ENCODE measurements around the gene PPP1R26.
A peak's percentile ranks its signal among the peaks of the same experiment; 100 is the strongest.
"Not testable (repeated sequence)": the region's sequence is repeated elsewhere in the genome, so short reads cannot be mapped to it uniquely, and the experiment has no call there.

The PPP1R26 gene

DNA sequence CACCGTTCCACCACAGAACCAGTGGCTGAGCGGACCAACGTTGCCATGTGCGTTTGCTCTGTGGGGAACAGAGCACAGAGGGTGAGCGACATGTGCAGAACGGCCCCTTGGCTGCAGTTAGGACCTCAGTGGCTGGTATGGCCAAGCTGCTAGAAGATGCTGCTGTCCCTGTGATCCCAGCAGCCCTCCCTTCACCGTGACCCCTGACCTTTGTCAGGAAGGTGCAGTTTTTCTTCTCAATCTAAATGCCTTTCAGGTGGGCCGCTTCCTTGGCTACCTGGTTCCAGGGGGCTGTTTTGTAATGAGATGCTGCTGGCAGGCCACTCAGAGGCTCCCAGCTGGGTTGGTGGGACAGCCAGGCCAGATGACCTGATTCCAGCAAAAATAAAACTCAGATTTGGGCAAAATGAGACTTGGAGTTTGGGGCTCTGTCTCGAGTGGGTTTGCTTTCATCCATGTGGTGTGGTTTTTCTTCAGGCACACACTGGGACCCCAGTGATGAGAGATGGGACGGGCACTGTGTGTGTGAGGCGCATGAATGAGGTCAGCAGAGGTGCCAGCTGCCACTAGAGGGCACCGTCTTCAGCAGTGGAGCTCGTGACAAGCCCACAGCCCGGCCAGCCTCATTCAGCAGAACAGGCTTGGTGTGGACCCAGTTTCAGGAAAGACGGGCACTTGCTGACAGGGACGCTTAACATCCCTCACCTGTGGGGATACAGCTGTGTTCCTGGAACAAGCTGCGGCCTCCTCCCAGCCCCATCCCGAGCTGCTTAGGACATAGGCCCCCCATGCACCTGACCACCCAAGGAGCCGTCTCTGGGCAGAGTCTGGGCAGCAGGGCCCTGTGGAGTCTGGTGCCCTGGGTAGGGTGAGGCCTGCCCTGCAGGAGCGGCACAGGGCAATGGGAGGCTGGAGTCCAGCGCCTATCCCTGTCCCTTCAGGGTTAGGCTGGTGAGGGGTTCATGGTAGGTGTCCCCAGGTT is 25.0 kb downstream of the PPP1R26 start:
- DNase-seq (ENCODE audit: low read depth), result peak; percentile 39

DNA sequence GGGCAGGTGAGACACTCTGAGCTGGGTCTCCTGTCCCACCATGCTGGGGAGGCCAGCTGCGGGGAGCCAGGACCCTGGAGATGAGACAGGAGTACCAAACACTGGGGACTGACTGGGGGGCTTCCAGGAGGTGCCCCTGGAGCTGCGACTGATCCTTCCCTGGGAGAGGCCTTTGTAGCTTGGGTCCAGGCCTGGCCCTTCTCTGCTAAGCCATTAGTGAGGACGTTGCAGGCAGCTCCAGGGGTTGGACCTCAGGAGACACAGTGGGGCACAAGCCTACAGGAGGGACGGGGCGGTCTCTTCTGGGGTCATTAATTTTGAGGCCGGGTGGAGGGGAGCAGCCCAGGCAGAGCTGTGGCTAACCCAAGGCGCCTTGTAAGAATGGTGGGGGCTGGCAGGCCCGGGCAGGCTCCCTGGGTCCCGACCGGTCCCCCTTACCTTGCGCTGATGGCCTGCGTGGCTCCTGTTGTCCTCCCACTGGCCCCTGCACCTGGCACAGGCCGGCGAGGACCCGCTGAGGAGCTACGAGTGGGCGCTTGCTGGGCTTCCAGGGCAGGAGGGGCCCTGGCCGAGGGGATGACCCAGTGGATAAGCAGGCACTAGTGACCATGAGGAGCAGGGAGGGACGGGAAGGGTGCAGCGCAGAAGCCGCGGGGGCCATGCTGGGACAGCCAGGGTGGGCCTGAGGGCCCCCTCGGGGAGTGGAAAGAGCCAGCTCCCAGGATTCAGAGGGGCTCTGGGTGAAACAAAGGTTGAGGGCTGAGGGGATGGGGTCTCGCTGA is 26.0 kb downstream of the PPP1R26 start:
- no peak for DNase-seq (ENCODE audit: low read depth)

DNA sequence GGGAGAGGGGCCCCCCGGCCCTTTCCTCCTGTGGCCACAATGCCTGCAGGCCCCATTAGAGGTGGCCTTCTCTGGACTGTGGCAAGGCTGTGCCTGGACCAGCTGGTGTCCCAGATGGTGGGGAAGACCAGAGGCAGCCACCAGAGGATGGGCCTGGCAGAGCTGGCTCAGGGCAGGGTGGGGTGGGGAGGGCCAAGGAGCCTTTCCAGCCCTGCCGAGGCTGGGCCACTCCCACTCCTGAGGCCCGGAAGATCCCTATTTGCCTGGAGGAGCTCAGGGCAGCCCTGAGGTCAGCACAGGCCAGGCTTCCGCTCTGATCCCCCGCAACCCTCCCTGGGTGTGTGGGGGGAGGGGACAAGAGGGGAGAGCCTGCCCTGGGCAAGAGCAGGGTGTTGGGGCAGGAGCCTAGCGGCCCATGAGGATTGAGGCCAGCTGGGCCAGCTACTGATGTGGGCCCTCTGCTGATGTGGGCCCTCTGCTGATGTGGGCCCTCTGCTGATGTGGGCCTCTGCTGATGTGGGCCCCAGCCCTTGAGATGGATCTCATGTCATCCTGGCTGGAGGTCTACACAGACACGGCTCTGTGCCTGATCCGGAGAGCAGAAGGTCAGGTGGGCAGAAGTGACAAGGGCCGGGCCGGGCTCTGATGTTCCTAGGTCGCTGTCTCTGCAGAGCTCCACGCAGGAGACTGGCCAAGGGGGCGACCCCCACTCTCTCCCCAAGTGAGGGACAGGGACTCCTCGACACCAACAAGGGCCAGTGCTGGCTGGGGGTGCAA is 26.9 kb downstream of the PPP1R26 start:
- no peak for DNase-seq (ENCODE audit: low read depth)

DNA sequence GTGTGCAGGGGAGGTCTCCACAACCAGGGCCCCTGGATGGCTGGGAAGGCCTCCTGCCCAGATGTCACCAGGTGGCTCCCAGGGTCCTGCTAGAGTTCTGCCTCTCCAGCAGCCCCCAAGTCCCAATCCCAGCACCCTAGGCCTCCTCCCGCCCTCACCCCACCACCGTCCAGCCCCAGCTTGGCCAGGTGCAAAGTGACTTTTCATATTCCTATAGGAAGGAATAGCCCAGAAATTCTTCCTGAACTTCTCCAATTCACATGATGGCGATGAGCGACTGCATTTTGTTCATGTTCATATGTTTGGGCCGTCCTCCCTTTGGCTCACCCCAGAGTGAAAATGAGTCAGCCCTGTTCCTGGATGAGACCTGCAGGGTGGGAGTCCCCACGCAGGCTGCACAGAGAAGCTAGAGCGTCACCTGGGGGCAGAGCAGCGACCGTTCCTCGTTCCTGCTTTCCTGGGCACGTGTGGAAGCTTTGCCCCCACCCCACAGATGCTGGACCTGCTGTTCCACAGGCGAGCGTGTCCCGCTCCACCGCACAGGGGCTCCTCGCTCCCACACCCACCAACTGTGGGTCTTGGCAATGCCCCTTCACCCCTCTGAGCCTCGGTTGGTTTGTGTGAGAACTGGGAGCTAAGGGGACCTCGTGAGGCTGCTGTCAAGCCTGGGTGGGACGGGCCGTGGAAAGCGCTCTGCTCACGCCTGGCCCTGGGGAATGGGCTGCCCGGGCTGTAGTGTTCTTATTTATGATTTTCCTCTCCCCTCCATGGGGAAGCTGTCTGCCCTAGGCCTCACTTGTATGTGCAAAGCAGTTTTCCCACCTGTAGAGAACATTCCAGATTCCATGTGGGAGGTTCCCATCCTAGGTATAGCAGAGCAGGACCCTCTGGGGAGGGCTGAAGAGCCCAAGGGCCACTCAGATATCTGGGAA is 27.8 kb downstream of the PPP1R26 start:
- DNase-seq (ENCODE audit: low read depth), result no peak

DNA sequence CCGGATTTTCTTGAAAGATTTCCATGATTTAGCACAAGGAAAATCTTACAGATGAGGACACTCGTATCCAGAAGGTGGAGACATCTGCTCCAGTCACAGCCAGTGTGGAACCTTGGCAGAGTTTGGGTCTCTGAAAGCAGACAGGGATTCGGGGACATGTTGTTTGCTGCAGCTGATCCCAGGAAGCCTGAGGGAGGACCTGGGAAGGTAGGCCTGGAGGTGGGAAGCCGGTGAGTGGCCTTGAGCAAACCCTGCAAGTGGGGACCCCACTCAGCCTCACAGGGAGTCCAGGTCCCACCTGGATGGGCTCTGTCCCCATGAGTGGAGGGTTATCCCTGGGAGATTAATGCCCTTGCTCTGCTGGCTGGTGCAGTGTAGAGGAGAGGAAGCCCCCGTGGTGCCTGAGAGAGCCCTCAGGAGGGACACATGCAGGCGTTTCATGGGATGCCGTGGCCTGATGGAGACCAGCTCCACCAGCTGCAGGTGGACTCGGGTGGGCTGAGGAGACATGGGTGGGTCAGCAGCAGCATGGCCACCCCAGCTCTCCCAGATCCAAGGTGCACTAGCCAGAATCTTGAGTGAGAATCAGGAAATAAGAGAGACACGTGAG is 28.7 kb downstream of the PPP1R26 start:
- no peak for DNase-seq (ENCODE audit: low read depth)

DNA sequence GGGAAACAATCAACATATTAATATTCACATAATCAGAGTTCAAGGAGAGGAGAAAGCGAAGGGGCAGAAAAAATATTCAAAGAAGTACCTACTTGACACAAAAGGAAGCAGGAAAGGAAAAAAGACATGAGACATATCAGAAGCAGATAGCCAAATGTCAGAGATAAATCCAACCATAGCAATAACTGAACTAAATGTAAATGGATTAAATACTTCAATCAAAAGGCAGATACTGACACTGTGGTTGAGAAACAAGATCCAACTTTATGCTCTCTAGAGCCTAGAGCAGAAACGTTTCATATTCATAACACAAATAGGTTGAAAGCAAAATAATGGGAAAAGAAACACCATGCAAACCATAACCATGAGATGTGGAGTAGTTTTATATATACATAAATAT is 29.9 kb downstream of the PPP1R26 start:
- no peak for DNase-seq (ENCODE audit: low read depth)

DNA sequence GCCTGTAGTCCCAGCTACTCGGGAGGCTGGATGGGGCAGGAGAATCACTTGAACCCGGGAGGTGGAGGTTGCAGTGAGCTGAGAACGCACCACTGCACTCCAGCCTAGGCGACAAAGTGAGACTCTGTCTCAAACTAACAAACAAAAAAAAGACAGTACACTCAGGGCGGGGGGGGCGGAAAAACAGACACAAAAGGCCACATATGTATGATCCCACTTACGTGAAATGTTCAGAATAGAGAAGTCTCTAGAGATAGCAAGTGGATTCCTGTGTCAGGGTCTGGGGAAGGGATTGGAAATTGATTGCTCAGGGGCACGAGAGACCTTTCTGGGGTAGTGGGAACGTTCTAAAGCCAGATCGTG is 32.6 kb downstream of the PPP1R26 start:
- DNase-seq (ENCODE audit: low read depth), result no peak

DNA sequence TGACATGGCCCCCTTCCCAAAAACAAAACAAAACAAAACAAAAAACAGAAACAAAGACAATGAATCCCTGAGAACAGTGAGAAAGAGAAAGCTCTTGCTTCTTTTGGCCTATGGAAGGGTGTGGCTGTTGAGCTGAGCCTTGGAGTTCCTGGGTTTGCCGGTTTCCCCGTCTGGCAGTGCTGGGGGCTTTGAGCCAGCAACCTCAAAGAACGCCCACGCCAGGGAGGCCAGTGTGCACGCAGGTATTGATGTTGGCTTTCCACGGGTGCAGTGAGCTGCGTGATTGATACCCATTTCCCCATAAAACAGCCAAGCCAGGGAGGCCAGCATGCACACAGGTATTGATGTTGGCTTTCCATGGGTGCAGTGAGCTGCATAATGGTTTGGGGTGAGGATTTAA is 33.3 kb downstream of the PPP1R26 start:
- no peak for DNase-seq (ENCODE audit: low read depth)

DNA sequence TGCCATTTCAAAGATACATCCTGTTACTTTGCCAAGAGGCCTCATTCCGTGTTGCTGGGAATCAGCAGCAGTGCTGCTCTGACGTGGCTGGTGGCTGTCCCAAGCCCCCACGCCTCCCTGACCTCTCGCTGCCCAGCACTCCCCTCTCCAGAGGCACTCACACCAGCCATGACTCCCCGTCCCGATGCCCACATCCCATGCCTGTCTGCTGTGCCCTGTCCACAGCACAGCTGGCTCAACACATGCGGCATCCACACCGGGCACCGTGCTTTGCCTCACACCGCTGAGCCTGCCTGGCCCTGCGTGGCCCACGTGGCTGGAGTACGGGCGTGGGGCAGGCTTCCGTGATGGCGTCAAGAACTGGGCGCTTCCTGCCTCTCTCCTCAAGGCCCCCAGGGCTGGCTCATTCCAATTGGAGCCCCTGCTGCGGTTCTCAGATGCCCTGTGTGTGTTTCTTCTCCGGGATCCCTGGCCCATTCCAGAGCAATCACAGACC is 33.8 kb downstream of the PPP1R26 start:
- DNase-seq (ENCODE audit: low read depth), result no peak

DNA sequence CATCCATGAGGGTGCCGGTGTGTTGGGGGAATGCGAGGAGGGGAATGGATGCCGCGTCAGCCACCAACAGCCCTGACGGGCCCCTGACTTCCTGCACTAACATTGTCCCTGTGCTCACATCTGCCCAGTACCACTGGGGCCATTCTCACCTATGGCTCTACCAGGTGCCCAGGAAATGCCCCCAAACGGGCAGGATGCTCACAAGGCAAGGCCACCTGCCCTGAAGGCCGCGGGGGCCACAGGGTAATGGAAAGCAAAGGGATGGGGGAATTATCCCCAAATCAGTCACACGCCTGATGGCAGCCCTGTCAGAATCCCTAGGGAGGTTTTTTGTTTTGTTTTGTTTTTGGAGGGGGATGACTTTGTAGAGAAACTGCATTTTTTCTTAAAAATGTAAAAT is 34.3 kb downstream of the PPP1R26 start:
- not testable (repeated sequence) for DNase-seq (ENCODE audit: low read depth)

DNA sequence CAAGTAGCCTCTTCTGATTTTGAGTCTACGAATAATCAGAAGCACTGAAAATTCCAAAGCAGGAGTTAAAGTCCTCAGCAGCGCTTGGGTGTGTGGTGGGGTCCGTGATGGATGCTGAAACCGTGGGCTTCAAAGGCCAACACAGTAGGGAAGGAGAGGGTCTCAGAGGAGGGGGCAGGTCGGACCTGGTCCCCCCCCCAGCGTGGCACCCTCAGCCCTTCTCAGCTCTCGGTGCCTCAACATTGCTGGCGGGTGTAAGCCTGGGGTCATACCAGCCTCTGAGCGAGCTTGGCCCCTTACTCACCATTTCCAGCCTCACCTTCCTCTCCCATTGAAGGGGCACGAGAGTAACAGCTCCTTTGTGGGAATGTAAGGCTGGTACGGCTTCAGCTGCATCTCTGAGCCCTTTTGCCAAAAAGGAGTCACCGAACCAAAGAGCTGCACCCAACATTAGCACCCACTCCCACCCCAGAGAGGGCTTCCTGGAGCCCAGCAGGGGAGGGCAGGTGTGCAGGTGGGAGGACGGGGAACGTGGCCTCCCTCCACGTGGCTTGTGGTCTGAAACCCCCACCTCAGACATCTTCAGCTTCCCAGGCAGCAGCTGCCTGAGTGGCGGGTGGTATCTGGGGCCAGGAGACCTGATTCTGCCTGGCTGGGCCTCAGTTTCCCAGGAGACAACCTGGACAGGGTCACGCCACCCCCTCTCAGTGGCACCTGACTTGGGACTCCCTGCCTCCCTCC is 34.9 kb downstream of the PPP1R26 start:
- DNase-seq (ENCODE audit: low read depth), result no peak

DNA sequence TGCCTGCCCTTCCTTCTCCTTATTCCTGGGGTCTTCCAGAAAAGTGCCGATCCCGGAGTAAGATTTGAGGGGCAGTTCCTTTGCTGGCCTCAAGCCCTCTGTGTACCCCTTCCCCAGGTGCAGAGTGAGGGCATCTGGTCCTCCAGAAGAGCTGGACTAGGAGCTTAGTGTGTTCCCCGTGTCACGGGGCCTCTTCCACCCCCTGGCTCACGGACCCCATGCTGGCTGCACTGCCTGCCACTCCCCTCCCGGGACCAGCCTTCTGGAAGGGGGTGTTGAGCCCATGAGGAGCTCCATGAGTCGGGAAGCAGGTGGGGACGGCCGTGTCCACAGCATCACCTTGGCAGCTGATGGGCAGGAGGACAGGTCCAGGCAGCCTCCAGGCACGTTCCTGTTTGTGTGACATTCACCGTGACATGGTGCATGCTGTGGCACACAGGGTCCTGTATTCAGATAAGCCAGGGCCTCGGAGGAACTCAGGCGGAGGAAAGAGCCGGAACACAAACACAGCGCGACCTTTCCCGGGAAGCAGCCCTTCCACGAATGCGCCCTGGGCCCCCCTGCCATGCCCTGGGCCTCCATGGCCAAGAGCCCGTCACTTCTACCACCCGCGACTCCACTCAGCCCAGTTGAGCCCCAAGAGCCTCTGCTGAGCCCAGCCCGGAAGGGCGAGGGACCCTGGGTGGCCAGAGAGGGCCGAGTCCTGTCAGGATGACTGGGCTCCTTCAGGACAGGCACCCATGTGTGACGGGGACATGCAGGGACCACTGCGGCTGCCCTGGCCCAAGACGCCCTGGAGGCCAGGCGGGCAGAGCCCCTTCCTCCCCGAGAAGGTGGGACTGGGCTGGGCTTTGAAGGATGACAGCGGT is 35.7 kb downstream of the PPP1R26 start:
- no peak for DNase-seq (ENCODE audit: low read depth)

DNA sequence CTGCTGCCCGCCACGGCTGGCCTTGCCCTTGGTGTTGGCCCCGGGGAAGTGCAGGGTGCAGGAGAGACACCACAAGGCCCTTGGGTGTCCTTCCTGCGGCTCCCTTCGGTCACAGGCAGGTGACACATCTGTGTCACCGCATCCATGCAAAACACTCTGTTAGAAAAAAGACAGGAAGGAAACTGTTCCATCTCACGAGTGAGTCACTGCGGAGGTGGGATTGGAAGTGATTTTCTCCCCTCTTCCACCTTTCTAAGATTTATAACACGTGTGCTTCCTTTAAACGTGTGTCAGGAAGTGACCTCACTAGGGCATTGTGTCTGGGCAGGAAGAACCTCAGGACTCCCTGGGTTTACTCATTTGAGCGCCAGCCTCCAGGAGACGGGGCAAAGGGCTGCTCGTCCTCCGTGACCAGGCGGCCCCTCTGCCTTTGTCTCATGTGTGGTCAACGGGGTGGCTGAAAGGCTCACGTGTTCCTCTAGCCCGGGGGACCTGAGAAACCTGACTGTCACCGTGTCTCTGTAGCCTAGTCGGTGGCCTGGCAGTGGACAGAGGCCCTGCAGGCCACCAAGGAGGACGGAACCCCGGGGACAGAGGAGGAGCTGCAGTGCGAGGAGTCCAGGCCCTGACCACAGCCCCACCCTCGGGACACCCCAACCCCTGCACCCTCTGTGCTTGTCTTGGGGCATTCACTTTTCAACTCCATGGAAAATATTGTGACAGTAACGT is 36.7 kb downstream of the PPP1R26 start:
- DNase-seq (ENCODE audit: low read depth), result no peak

DNA sequence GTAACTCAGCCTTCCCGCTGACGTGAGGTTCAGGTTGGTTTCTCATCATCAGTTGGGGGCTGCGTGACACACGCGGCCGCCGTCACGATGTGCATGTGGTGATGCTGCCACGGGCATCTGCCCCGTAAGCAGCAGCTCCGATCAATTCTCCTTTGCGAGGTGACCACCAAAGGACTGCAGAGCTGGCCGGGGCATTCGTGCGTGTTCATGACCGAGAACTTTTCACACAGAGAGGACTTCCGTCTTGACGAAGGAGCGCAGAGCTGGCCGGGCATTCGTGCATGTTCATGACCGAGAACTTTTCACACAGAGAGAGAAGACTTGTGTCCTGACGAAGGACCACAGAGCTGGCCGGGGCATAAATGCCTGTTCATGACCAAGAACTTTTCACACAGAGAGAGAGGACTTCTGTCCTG is 37.8 kb downstream of the PPP1R26 start:
- DNase-seq (ENCODE audit: low read depth), result no peak

DNA sequence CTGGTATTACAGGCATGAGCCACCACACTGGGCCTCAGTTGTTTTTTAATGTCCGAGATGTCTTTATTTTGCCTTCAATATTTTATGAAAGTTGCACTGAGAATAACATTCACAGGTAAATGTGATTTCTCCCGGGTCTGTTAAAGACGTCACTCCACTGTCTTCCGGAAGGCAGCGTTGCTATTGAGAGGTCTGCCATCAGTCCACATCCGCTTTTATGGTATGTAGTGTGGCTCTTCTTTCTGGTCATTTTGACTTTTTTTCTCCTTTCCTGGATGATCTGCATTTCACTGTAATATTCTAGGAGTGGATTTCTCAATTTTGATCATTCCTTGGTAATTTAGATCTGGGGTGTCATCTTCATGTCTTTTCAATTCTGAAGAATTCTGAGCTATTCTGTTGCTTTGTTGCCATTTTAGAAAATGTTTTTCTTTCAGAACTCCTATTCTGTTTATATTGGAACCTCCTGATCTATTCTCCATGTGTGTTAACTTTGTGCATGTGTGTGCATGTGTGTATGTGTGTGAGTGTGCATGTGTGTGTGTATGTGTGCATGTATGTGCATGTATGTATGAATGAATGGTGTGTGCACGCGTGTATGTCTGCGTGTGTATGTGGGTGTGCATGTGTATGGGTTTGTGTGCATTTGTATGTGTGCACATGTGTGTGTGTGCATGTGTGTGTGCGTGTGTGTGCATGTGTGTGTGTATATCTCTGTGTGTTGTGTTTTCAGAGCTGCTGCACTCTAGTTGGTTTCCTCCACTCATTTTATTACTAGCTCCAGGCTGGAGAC is 39.8 kb downstream of the PPP1R26 start:
- no peak for DNase-seq (ENCODE audit: low read depth)

DNA sequence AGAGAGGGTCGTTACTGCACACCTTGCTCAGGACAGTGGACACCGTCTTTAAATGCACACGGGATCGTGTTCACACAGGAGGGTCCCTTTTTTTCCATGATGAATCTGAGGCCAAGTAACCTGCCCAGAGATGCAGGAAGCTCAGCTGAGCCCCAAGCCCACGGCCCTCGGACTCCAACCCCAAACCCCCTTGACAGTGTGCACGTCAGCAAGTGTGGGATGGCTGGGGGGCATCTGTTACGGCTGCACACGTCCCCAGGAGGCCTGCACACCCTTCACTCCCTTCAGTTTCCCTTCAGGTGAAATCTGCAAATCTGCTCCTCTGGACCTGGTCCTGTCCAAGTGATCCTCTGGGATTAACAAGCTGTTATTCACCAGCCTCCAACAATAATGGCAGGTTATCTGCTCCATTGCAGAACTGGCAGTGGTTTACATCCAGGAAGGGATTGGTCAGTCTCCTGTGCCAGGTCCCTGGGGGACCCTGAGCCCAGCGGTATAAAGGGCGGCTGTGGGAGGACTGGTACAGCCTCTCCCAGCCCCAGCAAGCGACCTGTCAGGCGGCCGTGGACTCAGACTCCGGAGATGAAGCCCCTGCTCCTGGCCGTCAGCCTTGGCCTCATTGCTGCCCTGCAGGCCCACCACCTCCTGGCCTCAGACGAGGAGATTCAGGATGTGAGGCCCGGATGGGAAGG is 41.5 kb downstream of the PPP1R26 start, which contains the start of gene LCN1:
TSS of gene LCN1 (plus strand) at position 525 of the 692 bp plus-strand sequence. CDS start at position 583, 58 bp downstream.
- no peak for DNase-seq (ENCODE audit: low read depth)

Measured in stimulated activated CD8-positive, alpha-beta memory T cell treated with anti-CD3 and anti-CD28 coated beads, Interleukin-4, amount 100 ng/mL, for 24 hours (primary cell).